Astrocyte (in vitro differentiated cells and primary cell): ENCODE results near the gene KDM2B. TPM values are rescaled to one million over a fixed set of nuclear protein-coding genes. Genes with fewer than 3 reads are reported as not detected.

Source experiments
- DNase-seq: peaks from one replicate; pipeline ENCODE4 v3.0.0-alpha.2; 2010; ENCODE audit warnings: low read depth
- FAIRE-seq: peaks from 2 replicates; lab custom pipeline; 2011; peaks lifted over from hg19 to GRCh38; lab: Jason Lieb, UNC
- H2AFZ ChIP-seq: 2 replicates; pipeline ENCODE4 v1.6.0; 2012; ENCODE audit warnings: low read depth, low read length, inconsistent platforms
- H3K27ac ChIP-seq: 2 replicates; pipeline ENCODE4 v1.5.1; 2011; ENCODE audit warnings: low read depth, low read length, inconsistent platforms
- H3K27me3 ChIP-seq: 2 replicates; pipeline ENCODE4 v1.6.0; 2011; ENCODE audit warnings: low read length, inconsistent platforms; ENCODE audit not compliant: insufficient read depth
- H3K36me3 ChIP-seq: 2 replicates; pipeline ENCODE4 v1.5.1; 2011; ENCODE audit warnings: low read length, inconsistent platforms; ENCODE audit not compliant: insufficient read depth
- H3K4me1 ChIP-seq: 2 replicates; pipeline ENCODE4 v1.5.1; 2011; ENCODE audit warnings: low read length, inconsistent platforms; ENCODE audit not compliant: insufficient read depth
- H3K4me2 ChIP-seq: 2 replicates; pipeline ENCODE4 v1.6.0; 2012; ENCODE audit warnings: low read length, inconsistent platforms
- H3K4me3 ChIP-seq: 2 replicates; pipeline ENCODE4 v1.5.1; 2011; ENCODE audit warnings: low read depth, mild to moderate bottlenecking, low read length, inconsistent platforms; ENCODE audit not compliant: insufficient read depth
- H3K79me2 ChIP-seq: 2 replicates; pipeline ENCODE4 v1.6.0; 2012; ENCODE audit warnings: mild to moderate bottlenecking, low read length, inconsistent platforms; ENCODE audit not compliant: insufficient read depth
- H3K9ac ChIP-seq: 2 replicates; pipeline ENCODE4 v1.6.0; 2012; ENCODE audit warnings: mild to moderate bottlenecking, low read length, inconsistent platforms
- H3K9me3 ChIP-seq: 2 replicates; pipeline ENCODE4 v1.5.1; 2012; ENCODE audit warnings: low read depth, mild to moderate bottlenecking, low read length, inconsistent platforms; ENCODE audit not compliant: insufficient read depth
- H4K20me1 ChIP-seq: 2 replicates; pipeline ENCODE4 v1.6.0; 2012; ENCODE audit warnings: low read length, inconsistent platforms; ENCODE audit not compliant: insufficient read depth
- H3K27ac Mint-ChIP-seq: one replicate; pipeline ENCODE4 v1.8.0; 2021; ENCODE audit warnings: mild to moderate bottlenecking, mixed read lengths; ENCODE audit not compliant: unreplicated experiment
- H3K27me3 Mint-ChIP-seq: one replicate; pipeline ENCODE4 v1.8.0; 2021; ENCODE audit warnings: low read depth, mixed read lengths; ENCODE audit not compliant: unreplicated experiment
- H3K36me3 Mint-ChIP-seq: one replicate; pipeline ENCODE4 v1.8.0; 2021; ENCODE audit warnings: low read depth, mixed read lengths; ENCODE audit not compliant: unreplicated experiment
- H3K4me1 Mint-ChIP-seq: one replicate; pipeline ENCODE4 v1.8.0; 2021; ENCODE audit warnings: low read depth, mixed read lengths; ENCODE audit not compliant: unreplicated experiment
- H3K4me3 Mint-ChIP-seq: one replicate; pipeline ENCODE4 v1.8.0; 2021; ENCODE audit warnings: mild to moderate bottlenecking, moderate library complexity, mixed read lengths; ENCODE audit not compliant: unreplicated experiment
- H3K9me3 Mint-ChIP-seq: one replicate; pipeline ENCODE4 v1.8.0; 2021; ENCODE audit warnings: mild to moderate bottlenecking, mixed read lengths; ENCODE audit not compliant: unreplicated experiment
- EZH2 ChIP-seq: IDR thresholded peaks from 2 replicates; pipeline ENCODE4 v1.6.1; 2012; ENCODE audit warnings: mild to moderate bottlenecking, low read length, inconsistent platforms; ENCODE audit not compliant: insufficient read depth
- total RNA-seq: library from RNA; stranded (reverse); gene quantifications from 2 replicates; pipeline ENCODE4 v1.2.1, GENCODE V29; 2021
- TF ChIP-seq, protein P1 (sequence below): IDR thresholded peaks from 2 replicates; pipeline ENCODE4 v1.5.1; 2011; ENCODE audit warnings: low read depth, mild to moderate bottlenecking, inconsistent platforms, low read length, moderate library complexity; ENCODE audit not compliant: insufficient read depth

The KDM2B gene
- total RNA-seq, 1 donor from 2014 or later, result 23.4 TPM

DNA sequence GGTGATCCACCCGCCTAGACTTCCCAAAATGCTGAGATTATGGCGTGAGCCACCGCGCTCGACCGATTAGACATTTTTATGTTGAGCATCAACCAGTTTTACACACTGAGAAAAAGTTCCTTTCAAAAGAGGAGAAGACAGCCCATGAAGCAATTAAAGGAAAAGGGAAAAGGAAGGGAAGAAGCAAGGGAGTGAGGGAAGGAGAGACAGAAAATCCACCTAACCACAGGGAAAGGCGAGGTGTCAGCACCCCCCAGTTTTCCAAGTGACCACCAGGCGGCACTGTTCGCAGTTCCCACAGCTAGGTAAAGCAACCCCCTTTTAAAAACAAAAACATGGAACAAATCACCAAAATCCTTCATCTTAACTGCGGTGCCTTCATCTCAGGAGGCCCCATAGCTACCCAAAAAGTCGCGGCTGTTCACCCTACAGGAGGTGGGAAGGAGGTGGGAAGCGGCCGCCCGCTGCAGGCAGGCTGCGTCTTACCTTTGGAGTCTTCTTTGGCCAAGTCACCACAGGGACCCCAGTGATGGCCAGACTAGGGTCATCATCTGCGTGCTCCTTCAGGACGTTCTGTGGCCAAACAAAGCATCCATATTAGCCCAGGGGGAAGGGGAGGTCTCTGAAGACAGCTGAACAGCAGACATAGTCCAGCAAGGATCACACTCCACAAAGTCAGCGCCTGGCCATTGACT lies 86.6 kb downstream of the KDM2B start:
- Histone ChIP-seq H3K4me1 (no peaks in the 10 kb centered on the region), H4K20me1 (no peaks in the 10 kb centered on the region), H3K27me3 (no peaks in the 10 kb centered on the region), H3K9ac (no peak overlapping the region), H3K36me3 (no peaks in the 10 kb centered on the region), H2AFZ (no peak overlapping the region), H3K9me3 (no peaks in the 10 kb centered on the region), H3K4me2 (no peak overlapping the region), H3K27ac (no peak overlapping the region), H3K79me2 (no peaks in the 10 kb centered on the region), H3K4me3 (no peak overlapping the region)
- TF ChIP-seq EZH2, result no peak
- TF ChIP-seq, protein P1, sequence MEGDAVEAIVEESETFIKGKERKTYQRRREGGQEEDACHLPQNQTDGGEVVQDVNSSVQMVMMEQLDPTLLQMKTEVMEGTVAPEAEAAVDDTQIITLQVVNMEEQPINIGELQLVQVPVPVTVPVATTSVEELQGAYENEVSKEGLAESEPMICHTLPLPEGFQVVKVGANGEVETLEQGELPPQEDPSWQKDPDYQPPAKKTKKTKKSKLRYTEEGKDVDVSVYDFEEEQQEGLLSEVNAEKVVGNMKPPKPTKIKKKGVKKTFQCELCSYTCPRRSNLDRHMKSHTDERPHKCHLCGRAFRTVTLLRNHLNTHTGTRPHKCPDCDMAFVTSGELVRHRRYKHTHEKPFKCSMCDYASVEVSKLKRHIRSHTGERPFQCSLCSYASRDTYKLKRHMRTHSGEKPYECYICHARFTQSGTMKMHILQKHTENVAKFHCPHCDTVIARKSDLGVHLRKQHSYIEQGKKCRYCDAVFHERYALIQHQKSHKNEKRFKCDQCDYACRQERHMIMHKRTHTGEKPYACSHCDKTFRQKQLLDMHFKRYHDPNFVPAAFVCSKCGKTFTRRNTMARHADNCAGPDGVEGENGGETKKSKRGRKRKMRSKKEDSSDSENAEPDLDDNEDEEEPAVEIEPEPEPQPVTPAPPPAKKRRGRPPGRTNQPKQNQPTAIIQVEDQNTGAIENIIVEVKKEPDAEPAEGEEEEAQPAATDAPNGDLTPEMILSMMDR, result peak; percentile 92
- DNase-seq (no peak), FAIRE-seq (no peak)
- H3K27ac Mint-ChIP-seq, result no peak overlapping the region
- no peaks in the 10 kb centered on the region for H3K4me1 Mint-ChIP-seq
- no peaks in the 10 kb centered on the region for H3K27me3 Mint-ChIP-seq
- no peak overlapping the region for H3K4me3 Mint-ChIP-seq
- H3K36me3 Mint-ChIP-seq, result peaks cover 20% of the 10 kb centered on the region
- no peaks in the 10 kb centered on the region for H3K9me3 Mint-ChIP-seq

- H3K4me3 Mint-ChIP-seq, result no peak overlapping the region
- no peak overlapping the region for H3K27ac Mint-ChIP-seq
Observed at GRCh38 chr12:121490401-121491281, 90.2 kb downstream of the KDM2B start.

More at GRCh38 chr12:121490401-121491281, 90.2 kb downstream of the KDM2B start:
- no peaks in the 10 kb centered on the region for H3K9me3 ChIP-seq
- no peak overlapping the region for H3K27ac ChIP-seq
- no peaks in the 10 kb centered on the region for H3K9me3 Mint-ChIP-seq
- no peaks in the 10 kb centered on the region for H3K36me3 ChIP-seq
- H3K27me3 Mint-ChIP-seq, result no peaks in the 10 kb centered on the region
- no peak for TF ChIP-seq EZH2
- TF ChIP-seq, protein P1, result no peak
- no peaks in the 10 kb centered on the region for H3K4me1 ChIP-seq
- H3K36me3 Mint-ChIP-seq, result peaks cover 13% of the 10 kb centered on the region
- no peaks in the 10 kb centered on the region for H4K20me1 ChIP-seq
- FAIRE-seq (no peak), DNase-seq (no peak)
- H3K27me3 ChIP-seq, result no peaks in the 10 kb centered on the region
- H3K4me1 Mint-ChIP-seq, result no peaks in the 10 kb centered on the region
- H3K79me2 ChIP-seq, result no peaks in the 10 kb centered on the region
- no peak overlapping the region for H3K9ac ChIP-seq
- H3K4me3 ChIP-seq, result no peak overlapping the region
- no peak overlapping the region for H2AFZ ChIP-seq
- H3K4me2 ChIP-seq, result no peak overlapping the region
